ENCODE results near the gene TARS1.

GRCh38 chr5:33490071-33490665, 49.4 kb downstream of the TARS1 start:
- TF ChIP-seq ELF4 (CRISPR knock-in tag; IDR thresholded peaks at IDR 0.05; ENCODE audit: low read depth), result no peak
- TF ChIP-seq SOX15 (CRISPR knock-in tag; IDR thresholded peaks at IDR 0.05), result no peak
- no peak for TF ChIP-seq IRF2 (CRISPR knock-in tag; IDR thresholded peaks at IDR 0.05; ENCODE audit: borderline replicate concordance, low read depth)
- TF ChIP-seq CTCF (IDR thresholded peaks at IDR 0.05), result no peak

Measured in WTC11 (cell line).